ENCODE measurements around the gene CXCR6.

CXCR6 gene

DNA sequence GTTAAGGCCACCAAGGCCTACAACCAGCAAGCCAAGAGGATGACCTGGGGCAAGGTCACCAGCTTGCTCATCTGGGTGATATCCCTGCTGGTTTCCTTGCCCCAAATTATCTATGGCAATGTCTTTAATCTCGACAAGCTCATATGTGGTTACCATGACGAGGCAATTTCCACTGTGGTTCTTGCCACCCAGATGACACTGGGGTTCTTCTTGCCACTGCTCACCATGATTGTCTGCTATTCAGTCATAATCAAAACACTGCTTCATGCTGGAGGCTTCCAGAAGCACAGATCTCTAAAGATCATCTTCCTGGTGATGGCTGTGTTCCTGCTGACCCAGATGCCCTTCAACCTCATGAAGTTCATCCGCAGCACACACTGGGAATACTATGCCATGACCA, 3.6 kb downstream of the CXCR6 start:
- TF ChIP-seq, protein P1, sequence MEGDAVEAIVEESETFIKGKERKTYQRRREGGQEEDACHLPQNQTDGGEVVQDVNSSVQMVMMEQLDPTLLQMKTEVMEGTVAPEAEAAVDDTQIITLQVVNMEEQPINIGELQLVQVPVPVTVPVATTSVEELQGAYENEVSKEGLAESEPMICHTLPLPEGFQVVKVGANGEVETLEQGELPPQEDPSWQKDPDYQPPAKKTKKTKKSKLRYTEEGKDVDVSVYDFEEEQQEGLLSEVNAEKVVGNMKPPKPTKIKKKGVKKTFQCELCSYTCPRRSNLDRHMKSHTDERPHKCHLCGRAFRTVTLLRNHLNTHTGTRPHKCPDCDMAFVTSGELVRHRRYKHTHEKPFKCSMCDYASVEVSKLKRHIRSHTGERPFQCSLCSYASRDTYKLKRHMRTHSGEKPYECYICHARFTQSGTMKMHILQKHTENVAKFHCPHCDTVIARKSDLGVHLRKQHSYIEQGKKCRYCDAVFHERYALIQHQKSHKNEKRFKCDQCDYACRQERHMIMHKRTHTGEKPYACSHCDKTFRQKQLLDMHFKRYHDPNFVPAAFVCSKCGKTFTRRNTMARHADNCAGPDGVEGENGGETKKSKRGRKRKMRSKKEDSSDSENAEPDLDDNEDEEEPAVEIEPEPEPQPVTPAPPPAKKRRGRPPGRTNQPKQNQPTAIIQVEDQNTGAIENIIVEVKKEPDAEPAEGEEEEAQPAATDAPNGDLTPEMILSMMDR (IDR thresholded peaks at IDR 0.05; ENCODE audit: low read depth, low read length): no peak
- TF ChIP-seq EZH2phosphoT487 (IDR thresholded peaks at IDR 0.05; ENCODE audit: low read depth): no peak
- no peak overlapping the region for H3K4me3 ChIP-seq (ENCODE audit: low read length)
- H2AFZ ChIP-seq (ENCODE audit: low read depth, low read length): no peak overlapping the region
- H3K4me2 ChIP-seq (ENCODE audit: low read length): no peak overlapping the region
- H3K9me3 ChIP-seq (ENCODE audit: insufficient read depth, low read length): no peaks in the 10 kb centered on the region
- H3K9ac ChIP-seq (ENCODE audit: low read length): no peak overlapping the region
- no peak overlapping the region for H3K27ac ChIP-seq (ENCODE audit: low read length)
- no peaks in the 10 kb centered on the region for H3K4me1 ChIP-seq (ENCODE audit: low read length)
- no peaks in the 10 kb centered on the region for H3K27me3 ChIP-seq (ENCODE audit: low read depth, low read length)
- peaks cover 52% of the 10 kb centered on the region for H3K36me3 ChIP-seq (replicated peaks; ENCODE audit: low read depth, low read length)
- H3K79me2 ChIP-seq (ENCODE audit: low read length): no peaks in the 10 kb centered on the region
- H4K20me1 ChIP-seq (ENCODE audit: insufficient read depth, low read length): 0 out of 2 replicates have a peak, but pooled peaks cover 3% of the 10 kb centered on the region

GRCh38 chr3:45947361-45947760, 4.1 kb downstream of the CXCR6 start:
- Histone ChIP-seq H3K79me2 (ENCODE audit: low read length) (no peaks in the 10 kb centered on the region), H3K9me3 (ENCODE audit: insufficient read depth, low read length) (no peaks in the 10 kb centered on the region), H4K20me1 (ENCODE audit: insufficient read depth, low read length) (0 out of 2 replicates have a peak, but pooled peaks cover 3% of the 10 kb centered on the region), H3K27ac (ENCODE audit: low read length) (no peak overlapping the region), H2AFZ (ENCODE audit: low read depth, low read length) (no peak overlapping the region), H3K4me2 (ENCODE audit: low read length) (no peak overlapping the region), H3K27me3 (ENCODE audit: low read depth, low read length) (no peaks in the 10 kb centered on the region), H3K9ac (ENCODE audit: low read length) (no peak overlapping the region), H3K36me3 (replicated peaks; ENCODE audit: low read depth, low read length) (peaks cover 56% of the 10 kb centered on the region), H3K4me3 (ENCODE audit: low read length) (no peak overlapping the region), H3K4me1 (ENCODE audit: low read length) (no peaks in the 10 kb centered on the region)
- TF ChIP-seq, protein P1 (IDR thresholded peaks at IDR 0.05; ENCODE audit: low read depth, low read length): no peak
- no peak for TF ChIP-seq EZH2phosphoT487 (IDR thresholded peaks at IDR 0.05; ENCODE audit: low read depth)

- Histone ChIP-seq H3K27me3 (ENCODE audit: low read depth, low read length) (no peaks in the 10 kb centered on the region), H3K9ac (ENCODE audit: low read length) (no peak overlapping the region), H4K20me1 (ENCODE audit: insufficient read depth, low read length) (0 out of 2 replicates have a peak, but pooled peaks cover 3% of the 10 kb centered on the region), H3K27ac (ENCODE audit: low read length) (no peak overlapping the region), H2AFZ (ENCODE audit: low read depth, low read length) (no peak overlapping the region), H3K9me3 (ENCODE audit: insufficient read depth, low read length) (no peaks in the 10 kb centered on the region), H3K36me3 (replicated peaks; ENCODE audit: low read depth, low read length) (peaks cover 66% of the 10 kb centered on the region), H3K79me2 (ENCODE audit: low read length) (no peaks in the 10 kb centered on the region), H3K4me3 (ENCODE audit: low read length) (no peak overlapping the region), H3K4me1 (ENCODE audit: low read length) (no peaks in the 10 kb centered on the region), H3K4me2 (ENCODE audit: low read length) (no peak overlapping the region)
- no peak for TF ChIP-seq EZH2phosphoT487 (IDR thresholded peaks at IDR 0.05; ENCODE audit: low read depth)
- TF ChIP-seq, protein P1 (IDR thresholded peaks at IDR 0.05; ENCODE audit: low read depth, low read length): no peak
These were observed 5.1 kb downstream of the CXCR6 start for GRCh38 chr3:45948311-45948781.

DNA sequence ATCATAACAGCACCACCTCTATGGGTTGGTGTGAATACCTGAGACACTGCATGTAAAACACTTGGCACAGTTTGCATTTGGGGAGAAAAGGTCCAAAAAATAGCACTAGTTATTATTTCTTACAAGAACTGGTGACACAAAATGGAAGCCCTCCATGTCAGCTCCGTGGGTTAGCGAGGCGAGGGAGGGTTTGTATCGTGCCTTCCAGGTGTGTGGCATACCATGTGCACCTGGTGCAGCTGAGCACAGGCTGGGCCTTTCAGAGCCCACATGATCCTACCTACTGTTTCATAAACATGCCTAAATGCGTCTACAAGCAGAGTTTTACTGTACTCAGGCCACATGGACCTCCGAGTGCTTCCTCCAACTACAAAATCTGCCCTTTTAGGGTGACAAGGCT, 5.6 kb downstream of the CXCR6 start:
- H3K4me1 ChIP-seq (ENCODE audit: low read length): no peaks in the 10 kb centered on the region
- no peak overlapping the region for H3K9ac ChIP-seq (ENCODE audit: low read length)
- no peaks in the 10 kb centered on the region for H3K9me3 ChIP-seq (ENCODE audit: insufficient read depth, low read length)
- H3K4me2 ChIP-seq (ENCODE audit: low read length): no peak overlapping the region
- no peak overlapping the region for H3K27ac ChIP-seq (ENCODE audit: low read length)
- no peak overlapping the region for H2AFZ ChIP-seq (ENCODE audit: low read depth, low read length)
- 0 out of 2 replicates have a peak, but pooled peaks cover 3% of the 10 kb centered on the region for H4K20me1 ChIP-seq (ENCODE audit: insufficient read depth, low read length)
- TF ChIP-seq, protein P1 (IDR thresholded peaks at IDR 0.05; ENCODE audit: low read depth, low read length): no peak
- TF ChIP-seq EZH2phosphoT487 (IDR thresholded peaks at IDR 0.05; ENCODE audit: low read depth): no peak
- H3K79me2 ChIP-seq (ENCODE audit: low read length): no peaks in the 10 kb centered on the region
- no peaks in the 10 kb centered on the region for H3K27me3 ChIP-seq (ENCODE audit: low read depth, low read length)
- peaks cover 72% of the 10 kb centered on the region for H3K36me3 ChIP-seq (replicated peaks; ENCODE audit: low read depth, low read length)
- no peak overlapping the region for H3K4me3 ChIP-seq (ENCODE audit: low read length)

Measured in OCI-LY3 (cell line).